ENCODE results near the gene MAPK12.
"Not testable (repeated sequence)": the region's sequence is repeated elsewhere in the genome, so short reads cannot be mapped to it uniquely, and the experiment has no call there.

MAPK12 gene

DNA sequence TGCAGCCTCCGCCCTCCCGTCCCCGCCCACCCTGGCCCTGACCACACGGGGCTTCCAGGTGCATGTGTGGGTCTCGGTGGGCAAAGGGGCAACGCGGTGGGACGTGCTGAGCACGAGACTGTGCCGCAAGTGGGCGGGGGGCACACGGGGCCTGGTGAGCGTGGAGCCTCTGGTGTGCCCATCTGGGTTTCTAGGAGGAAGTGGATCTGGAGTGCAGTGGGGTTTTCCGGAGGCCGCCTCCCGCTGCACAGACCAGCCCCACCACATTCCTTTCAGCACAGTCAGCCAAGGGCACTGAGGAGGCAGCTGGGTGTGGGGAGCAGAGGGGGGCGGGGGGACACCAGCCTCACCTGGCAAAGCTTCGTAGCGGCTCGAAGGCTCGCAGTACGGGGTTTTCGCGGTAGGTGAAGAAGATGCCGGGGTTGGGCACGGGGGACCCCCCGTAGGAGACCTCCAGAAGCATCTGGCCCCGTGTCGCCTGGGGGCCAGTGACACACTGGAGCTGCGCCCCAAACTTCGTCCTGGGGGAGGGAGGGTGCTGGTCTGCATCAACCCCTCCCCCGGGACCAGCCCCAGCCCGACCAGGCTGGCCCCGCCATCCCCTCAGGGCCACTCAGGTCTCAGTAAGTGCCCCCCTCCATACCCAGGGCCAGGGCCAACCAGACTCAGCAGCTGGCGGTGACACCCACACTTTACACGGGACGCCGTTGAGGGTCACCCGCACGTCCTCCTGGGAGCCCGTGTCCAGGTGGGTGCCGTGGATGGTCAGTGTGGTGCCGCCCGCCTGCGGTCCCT, 21.1 kb upstream of the MAPK12 start:
- no peak for DNase-seq (ENCODE audit: low read depth in 2 of 2)

DNA sequence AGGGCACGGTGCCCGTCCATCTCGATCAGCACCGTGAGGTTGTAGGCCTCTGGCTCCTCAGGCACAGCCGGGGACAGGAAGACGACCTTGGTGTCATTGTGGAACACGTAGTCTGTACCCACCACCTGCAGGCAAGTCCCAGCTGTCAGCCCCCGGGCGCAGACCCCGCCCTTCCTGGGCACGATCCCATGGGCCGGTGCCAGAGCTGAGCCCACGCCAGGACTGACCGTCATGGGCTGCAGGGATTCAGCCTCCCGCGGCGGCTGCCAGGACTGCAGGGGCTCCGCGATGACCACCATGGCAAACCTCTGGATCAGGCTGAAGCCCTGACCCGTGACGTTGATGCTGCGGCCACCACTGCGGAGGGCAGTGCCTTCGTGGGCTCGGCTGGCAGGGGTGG, 20.5 kb upstream of the MAPK12 start:
- DNase-seq (ENCODE audit: low read depth in 2 of 2) = no peak

DNA sequence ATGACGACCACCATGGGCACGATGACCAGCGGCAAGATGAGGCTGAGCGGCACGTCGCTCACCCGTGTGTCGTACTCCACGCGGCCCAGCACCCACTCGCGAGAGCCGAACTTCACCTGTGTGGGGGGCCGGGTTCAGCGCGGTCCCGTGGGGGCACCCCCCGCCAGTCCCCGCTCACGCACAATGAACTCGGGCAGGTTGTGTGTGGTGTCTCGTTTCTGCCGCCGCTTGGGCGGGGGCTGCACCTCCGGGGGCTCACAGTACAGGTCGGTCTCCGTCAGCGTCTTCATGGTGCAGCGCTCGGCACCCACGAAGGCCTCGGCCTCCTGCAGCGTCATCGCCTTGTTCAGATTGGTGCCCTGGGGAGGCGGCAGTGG, 19.9 kb upstream of the MAPK12 start:
- no peak for DNase-seq (ENCODE audit: low read depth in 2 of 2)

DNA sequence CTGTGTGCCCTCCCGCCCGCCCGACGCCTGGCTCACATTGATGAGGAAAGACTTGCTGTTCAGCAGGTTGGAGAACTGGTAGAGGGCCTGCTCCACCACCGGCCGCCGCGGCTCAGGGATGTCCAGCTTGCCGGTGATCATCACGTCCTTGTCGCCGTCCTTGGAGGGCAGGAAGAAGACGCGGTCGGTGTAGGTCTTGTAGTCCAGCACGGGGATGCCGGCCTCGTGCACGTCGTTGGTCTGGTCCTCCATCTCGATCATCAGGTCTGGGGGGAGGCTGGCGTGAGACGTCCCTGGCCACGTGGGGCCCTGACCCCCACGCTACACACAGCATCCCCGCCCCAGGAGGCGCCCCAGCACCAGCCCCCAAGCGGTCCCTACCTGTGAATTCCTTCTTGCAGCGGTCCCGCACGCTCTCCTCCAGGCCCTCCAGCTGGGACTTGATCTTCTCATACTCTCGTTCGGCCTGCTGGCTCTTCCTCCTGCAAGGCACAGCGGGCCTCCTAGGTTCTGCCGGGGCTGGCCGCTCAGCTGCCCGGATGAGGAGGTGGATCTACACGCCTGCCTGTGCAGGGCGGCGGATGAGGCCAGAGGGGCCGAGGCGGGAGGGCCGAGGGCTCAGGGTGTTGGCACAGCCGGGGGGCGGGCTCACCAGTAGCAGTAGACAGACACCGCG, 19.4 kb upstream of the MAPK12 start:
- no peak for DNase-seq (ENCODE audit: low read depth in 2 of 2)

DNA sequence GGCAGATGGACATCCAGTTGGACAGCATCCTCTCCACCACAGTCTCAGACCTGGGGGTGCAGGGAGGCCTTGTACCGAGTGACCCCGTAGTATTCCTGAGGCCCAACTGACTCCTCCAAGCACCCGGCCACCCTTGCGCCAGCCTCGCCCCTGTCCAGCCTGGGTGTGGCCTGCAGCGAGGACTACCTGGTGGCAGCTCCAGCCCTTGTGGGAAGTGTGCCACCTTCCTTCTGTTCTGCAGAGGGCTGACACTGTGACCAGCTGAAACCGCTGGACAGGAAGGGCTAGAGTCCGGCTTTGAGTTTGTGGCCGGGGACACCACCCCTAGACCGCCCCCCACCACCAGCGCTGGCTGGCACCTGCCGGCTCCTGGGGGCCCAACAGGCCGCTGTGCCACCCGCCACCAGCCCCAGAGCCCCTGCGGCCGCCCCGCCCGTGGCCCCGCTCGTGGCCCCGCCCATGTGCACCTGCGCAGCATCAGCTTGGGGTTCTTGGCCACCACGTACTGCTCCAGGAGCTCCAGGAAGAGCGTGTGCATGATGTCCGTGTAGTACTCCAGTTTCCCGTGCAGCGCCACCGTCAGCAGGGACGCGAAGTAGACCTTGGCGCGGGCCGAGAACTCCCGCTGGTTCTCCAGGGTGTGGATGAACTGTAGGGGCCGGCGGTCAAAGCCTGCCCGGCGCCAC, 18.7 kb upstream of the MAPK12 start:
- DNase-seq (ENCODE audit: low read depth in 2 of 2) = no peak

DNA sequence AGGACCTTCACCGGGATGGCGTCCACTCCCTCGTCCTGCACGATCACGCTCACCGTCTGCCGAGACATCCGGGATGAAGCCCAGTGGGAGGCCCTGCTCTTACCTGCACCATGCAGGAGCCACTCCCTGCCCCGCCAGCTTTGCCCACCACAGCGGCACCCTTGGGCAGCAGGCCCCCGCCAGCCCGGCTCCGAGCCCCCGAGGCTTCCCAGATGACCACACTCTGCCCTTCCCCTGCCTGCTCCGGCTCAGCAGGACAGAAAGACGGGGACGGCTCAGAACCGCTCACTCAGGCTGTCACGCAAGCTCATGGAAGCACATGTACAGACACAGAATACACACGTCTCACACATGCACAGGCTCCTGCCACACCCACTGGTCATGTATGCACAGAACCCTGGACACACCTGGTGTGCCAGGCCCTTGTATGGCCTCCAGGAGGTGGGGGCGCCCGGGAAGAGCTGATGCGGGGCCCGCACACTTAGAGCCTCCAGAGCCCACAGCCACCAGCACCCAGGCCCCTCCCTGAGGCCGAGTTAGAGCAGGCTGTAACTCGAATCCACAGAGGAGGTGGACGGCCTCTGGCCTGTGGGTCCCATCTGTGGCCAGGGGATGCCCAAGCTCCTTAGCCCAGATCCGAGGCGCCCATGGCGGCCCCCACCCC, 17.6 kb upstream of the MAPK12 start:
- DNase-seq (ENCODE audit: low read depth in 2 of 2) = no peak

DNA sequence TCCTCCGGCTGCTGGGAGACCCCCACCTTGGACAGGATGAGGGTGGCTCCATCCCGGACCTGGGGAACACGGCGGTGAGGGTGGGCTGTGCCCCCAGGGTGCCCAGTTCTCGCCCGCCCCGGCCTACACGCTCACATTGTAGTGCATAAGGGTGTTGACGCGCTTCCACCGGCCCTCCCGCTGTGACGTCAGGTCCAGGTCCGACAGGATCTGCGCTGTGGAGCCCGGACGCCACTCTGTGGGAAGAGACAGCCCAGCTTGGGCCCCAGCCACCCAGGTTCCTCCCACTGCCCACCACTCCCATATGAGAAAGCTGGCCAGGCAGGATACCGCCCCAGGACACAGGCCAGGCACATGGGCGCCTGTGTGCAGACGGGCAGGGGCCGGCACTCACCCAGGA, 17.0 kb upstream of the MAPK12 start:
- no peak for DNase-seq (ENCODE audit: low read depth in 2 of 2)

DNA sequence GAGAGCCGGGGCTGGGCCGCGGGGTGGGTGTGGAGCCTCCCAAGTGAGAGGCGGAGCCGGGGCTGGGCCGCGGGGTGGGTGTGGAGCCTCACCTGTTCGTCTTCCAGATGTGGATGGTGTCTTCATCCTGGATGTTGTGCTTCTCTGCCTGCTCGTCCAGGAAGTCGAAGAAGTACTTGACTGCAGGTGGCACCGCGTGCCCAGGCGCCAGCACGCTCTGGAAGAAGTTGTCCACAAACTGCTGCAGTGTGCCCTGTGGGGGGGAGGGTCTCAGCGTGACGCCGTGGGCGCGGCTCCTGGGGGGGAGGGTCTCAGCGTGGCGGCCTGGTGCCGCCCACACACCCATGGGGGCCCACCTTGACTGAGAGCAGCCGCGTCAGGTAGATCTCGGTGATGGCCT, 16.3 kb upstream of the MAPK12 start:
- DNase-seq (ENCODE audit: low read depth in 2 of 2) = no peak

DNA sequence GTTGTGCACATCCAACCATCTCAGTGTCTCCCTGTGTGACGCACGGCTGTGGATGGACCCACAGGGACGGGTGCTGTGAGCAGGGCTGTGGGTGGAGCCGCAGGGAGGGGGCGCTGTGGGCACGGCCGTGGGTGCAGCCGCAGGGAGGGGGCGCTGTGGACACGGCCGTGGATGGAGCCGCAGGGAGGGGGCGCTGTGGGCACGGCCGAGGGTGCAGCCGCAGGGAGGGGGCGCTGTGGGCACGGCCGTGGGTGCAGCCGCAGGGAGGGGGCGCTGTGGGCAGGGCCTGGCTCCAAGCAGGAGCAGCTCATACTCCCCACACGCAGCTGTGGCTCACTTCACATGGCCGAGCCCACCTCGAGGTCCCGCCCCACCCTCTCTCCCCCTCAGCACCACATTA, 14.7 kb upstream of the MAPK12 start:
- no peak for DNase-seq (ENCODE audit: low read depth in 2 of 2)

DNA sequence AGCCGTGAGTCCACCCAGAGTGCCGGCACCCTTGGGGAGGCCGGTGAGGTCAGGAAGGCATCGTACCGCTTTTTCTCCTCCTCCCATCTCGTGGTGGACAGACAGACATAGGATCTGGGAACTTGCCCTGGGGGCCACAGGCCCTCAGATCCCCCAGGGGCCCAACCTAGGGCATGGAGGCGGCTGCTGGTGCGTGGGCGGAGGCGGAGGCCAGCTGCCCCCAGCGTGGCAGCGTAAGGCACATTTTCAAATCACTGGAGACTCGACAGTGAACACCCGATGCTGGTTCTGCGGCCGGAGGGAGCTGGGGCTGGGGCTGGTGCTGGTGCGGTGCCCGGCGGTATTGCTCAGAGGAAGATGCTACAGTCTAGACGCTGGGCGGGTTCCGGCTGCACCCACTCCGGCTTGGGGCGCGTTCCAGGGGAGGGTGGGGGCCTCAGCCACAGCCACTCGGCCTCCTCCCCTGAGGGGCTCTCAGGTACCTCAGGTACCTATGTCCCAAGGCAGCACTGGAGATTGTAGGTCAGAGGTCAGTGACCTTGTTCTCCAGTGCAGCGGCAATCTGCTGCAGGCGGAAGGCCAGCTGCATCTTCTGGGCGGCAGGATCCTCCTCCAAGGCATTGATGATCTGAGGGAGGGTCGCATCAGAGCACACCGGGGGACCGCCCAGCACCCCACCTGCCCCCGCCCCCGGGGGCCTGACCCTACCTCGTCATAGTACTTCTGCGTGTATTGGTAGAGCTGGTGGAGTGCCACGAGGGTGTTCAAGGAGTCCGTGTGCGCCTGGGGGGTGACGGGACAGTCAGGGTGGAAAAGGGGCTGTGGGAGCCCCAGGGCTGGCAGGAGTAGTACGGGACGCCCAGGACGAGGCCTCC, 13.9 kb upstream of the MAPK12 start:
- no peak for DNase-seq (ENCODE audit: low read depth in 2 of 2)

DNA sequence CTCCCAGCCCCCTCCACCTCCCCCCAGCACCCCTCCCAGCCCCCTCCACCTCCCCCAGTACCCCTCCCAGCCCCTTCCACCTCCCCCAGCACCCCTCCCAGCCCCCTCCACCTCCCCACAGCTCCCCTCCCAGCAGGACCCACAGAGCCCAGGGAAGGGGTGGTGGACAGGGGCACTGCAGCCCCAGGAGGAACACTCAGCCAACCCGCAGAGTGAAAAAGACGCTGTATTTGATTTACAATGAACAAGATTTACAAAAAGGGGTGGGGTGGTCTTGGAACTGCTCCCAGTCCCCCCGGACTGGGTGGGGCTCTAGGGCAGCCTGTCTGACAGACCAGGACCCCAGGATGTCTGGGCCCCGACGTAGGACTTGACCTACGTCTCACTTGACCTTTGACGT, 13.3 kb upstream of the MAPK12 start:
- no peak for DNase-seq (ENCODE audit: low read depth in 2 of 2)

DNA sequence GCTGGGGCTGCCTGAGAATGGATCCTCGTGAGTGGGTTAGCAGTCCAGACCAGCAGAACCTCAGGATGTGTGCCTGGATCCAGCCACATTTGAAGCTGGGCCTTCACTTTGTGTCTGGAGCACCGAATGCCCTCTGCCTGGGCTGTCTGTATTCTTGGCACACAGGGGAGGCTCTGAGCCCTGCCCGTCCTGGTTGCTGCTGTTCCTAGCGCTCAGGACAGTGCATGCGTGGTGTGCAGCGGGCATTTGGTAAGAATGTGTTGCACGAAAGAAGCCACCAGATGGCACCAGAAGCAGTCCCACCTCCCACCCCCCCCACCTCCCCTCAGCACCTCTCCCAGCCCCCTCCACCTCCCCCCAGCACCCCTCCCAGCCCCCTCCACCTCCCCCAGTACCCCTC, 12.8 kb upstream of the MAPK12 start:
- DNase-seq (ENCODE audit: low read depth in 2 of 2) = no peak

DNA sequence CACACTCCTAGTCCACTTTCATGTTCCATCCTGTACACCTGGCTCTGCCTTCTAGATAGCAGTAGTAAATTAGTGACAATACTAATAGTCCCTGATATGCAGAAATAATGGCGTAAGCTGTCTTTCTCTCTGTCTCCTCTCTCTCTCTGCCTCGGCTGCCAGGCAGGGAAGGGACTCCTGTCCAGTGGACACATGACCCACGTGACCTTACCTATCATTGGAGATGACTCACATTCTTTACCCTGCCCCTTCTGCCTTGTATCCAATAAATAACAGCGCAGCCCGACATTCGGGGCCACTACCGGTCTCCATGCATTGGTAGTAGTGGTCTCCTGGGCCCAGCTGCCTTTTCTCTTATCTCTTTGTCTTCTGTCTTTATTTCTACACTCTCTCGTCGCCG, 12.3 kb upstream of the MAPK12 start:
- DNase-seq (ENCODE audit: low read depth in 2 of 2) = not testable (repeated sequence)

DNA sequence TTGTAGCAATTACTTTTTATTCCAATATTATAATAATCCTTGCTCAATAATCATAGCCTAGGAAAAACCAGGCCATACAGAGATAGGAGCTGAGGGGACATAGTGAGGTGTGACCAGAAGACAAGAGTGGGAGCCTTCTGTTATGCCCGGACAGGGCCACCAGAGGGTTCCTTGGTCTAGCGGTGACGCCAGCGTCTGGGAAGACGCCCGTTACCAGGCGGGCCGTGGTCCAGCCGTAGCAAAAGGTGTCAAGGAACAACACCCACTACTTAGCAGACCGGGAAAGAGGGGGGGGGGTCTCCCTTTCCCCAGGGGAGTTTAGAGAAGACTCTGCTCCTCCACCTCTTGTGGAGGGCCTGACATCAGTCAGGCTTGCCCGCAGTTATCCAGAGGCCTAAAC, 11.9 kb upstream of the MAPK12 start:
- not testable (repeated sequence) for DNase-seq (ENCODE audit: low read depth in 2 of 2)

DNA sequence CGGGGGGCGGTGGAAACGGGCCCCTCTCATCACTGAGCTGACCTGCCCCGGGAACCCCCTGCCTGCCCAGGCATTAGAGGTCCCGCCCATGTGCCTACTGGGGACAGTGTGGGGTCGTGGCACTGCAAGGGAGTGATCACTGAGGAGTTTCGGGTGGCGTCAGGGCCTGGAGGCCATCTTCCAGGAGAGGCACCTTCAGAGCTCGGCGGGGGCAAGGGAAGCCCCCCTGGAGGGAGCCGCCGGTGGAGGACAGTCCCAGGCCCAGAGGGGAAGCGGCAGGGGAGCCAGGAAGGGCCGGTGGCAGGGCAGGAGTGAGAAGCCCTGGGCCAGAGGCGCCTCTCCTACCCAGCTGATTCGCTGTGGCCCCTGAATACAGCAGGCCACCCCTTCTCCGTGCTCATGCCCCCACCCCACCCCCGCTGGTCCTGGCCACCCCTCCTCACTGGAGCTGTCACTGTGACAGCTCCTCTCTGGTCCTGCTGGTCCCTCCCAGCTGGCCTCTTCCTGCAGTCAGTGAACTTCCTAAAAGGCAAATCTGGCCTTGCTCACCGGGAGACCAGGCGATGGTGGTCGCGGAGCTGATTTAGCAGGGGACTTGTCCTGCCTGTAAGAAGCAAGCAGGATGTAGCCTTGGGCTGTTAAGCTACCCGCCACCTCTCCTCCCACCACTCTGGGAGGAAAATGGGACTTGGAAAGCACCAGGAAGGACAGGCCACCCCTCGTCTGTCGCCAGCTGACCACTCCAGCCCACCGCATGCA, 10.7 kb upstream of the MAPK12 start:
- no peak for DNase-seq (ENCODE audit: low read depth in 2 of 2)

DNA sequence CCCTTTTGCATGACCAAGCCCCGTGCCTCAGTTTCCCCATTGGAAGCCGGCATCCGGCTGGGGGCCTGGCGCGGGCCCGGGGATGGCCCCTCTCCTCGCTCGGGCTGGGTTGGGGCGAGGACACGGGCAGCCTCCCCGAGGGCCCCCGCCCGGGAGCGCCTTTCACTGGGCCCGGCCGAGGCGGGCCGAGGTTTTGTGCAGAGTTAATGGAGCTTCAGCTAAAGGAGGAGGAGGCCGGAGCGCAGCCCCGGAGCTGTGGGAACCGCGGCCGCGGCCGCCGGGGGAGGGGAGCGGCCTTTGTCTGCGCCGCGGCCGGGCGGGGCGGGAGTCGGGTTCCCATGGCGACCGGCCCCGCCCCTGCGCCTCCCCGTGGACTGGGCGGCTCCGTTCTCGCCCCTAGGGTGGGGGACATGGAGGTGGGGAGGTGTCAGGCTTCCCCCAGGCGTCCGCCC, 10.1 kb upstream of the MAPK12 start:
- DNase-seq (ENCODE audit: low read depth in 2 of 2) = no peak

DNA sequence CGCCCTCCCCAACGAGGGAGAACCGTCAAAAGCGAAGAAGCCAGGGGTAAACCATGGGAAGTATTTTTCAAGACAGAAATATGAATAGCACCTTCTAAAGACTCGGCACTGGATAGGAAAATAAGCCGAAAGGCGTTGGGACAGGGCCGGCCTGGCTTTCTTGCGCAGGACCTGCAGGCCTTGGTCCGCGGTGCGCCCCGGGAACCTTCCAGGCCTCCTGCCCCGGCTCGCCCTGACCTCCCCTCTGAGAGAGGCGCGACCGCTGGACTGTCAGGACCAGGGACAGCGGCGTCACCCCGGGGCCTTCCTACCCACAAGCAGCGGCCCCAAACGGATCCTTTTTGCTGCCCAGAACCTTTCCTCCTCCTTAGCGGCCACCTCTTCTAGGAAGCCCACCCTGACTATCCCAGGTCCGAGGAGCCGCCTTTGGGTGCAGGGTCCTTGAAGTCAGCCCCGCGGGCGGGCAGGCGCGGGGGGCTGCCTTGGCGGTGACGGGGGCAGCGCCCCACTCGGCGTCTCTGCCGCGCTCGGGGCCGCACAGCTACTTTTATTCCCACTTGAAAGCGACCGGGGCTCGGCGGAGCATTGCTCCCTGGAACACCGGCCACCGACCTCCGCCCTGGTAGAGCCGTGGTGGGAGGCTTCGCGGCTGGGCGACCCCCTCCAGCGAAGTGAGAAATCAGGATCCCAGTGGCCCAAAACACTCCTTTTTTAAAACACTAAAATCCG, 9.3 kb upstream of the MAPK12 start:
- peak; percentile 47 to 54 for DNase-seq (ENCODE audit: low read depth in 2 of 2)

DNA sequence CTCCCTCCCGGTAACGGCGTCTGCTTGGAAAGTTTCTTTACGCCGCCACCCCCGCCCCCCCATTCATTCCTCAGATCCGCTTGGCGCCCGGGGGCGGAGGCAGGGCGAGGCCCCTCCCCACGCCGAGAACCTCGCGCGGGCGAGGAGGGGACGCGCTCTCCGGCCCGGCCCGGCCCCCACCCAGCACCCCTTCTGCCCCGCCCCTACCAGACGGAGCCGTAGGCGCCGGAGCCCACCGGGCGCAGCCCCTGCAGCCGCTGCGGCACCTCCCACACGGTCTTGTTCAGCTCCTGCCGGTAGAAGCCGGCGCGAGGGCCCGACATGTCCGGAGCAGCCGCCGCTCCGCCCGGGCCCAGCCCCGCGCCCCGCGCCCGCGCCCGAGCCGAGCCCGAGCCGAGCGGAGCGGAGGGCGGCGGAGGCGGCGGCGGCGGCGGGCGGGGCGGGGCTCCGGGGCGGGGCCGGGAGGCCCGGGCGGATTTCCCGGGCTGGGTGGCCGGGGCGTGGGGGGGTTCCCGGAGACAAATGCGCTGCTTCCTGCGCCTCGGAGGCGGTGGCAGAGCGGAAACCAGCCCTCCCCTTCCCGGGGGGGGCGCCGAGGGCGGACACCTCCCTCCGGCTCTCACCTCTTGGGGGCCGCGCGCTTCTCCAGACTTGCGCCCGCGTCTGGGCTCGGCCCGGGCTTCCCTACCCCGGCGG, 8.6 kb upstream of the MAPK12 start, which contains the start of gene MAPK11:
TSS of gene MAPK11 (minus strand) at position 411 of the 696 bp plus-strand sequence. CDS start at position 323, 88 bp downstream.
- DNase-seq (ENCODE audit: low read depth in 2 of 2) = peak; percentile 36 to 53

DNA sequence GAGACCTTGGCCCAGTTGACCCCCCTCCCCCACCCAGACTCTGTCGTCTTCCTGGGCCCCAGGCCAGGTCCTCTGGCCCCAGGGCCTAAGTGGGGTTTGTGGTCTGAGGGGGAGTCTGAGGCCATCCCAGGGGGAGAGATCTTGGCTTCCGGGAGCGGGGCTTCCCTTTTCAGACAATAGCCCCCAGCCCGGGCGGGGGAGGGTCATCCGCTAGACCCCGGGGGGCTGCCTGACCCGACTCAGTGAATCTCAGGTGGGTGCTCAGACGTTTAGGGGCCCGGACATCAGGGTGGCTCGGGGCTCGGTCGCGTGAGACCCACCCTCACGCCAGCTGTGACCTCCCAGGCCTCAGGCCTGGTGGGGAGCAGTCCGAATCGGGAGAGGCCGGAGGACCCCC, 8.1 kb upstream of the MAPK12 start:
- no peak for DNase-seq (ENCODE audit: low read depth in 2 of 2)
